NCI-H1092 (cell line): ENCODE measurements around the gene MARK3.
"Not testable (repeated sequence)": the region's sequence is repeated elsewhere in the genome, so short reads cannot be mapped to it uniquely, and the experiment has no call there.

Experiments used
- DNase-seq: peaks from one replicate; lab custom pipeline; 2025; lab: John Stamatoyannopoulos, UW

MARK3 gene

DNA sequence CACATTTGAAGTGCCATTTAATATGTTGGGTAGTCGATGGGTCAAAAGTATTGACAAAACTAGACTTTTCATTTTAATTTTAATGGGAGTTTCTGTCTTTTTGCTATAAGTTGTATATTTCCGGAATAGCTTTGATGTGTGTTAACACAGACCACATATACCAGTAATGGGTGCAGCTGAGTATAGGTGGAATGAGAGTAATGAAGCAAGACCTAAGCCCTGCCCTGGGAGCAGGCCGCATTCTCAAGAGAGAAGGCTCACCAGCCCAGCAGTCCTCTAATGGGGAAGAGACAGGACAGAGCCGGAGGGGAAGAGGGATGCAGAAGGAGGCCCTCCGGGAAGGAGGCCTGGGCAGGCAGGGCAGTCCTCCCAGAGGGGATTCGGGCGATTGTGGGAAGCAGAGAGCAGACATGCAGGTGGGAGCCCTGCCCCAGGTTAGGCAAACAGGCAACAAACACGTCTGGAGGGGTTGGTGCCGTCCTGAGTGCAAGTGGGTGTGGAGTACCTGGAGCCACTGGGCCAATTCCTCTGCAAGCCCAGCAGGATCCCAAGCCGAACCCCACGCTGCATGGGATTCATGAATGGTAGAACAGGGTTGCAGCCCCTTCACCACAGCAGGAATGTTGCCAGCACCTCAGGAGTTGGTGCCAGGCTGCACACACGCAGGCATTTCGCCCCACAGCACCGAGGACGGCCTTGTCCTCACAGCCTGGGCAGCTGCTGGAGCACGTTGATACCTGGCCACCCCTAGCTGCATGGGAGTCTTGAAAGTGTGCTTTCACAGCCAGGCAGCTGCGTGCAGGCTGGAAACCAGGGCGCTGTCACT, 129.6 kb downstream of the MARK3 start:
- no peak for DNase-seq

GRCh38 chr14:103516426-103517173, 131.4 kb downstream of the MARK3 start:
- no peak for DNase-seq

- no peak for DNase-seq
These were observed 132.0 kb downstream of the MARK3 start for GRCh38 chr14:103517174-103517566.

DNA sequence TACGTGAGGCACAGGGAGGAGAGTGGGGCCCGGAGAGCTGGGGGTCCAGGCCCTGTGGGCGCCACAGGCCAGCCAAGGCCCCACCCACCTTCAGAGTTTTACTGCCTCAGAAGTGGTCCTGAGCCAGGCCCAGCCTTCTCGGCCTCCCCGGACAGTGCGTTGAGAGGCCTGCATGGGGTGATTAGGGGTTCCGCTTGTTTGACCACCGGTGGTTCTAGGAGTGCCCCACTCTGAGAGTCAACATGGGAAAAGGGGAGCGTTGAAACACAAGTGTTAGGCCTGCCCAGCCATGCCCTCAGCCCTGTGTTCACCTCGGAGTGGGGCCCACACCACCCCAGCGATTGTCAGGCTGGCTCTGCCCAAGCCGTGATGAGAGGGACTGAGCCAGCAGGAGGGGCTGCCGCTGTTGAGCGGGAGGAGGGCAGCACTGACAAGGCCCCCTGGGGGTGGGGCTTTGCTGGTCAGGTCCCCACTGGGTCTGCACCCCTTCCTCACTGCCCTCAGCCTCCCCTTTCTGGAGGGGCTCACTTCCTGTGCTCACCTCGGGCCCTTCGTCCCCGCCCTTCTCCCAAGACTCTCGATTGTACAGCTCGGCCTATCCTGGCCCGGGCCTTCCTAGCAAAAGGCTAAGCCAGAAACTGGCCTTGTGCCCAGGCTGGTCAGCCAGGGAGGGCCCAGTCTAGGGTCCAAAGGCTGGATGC, 132.7 kb downstream of the MARK3 start:
- no peak for DNase-seq

GRCh38 chr14:103518422-103519042, 133.3 kb downstream of the MARK3 start:
- peak; percentile 59 for DNase-seq

- no peak for DNase-seq
These were observed 134.0 kb downstream of the MARK3 start for GRCh38 chr14:103519043-103519836.

DNA sequence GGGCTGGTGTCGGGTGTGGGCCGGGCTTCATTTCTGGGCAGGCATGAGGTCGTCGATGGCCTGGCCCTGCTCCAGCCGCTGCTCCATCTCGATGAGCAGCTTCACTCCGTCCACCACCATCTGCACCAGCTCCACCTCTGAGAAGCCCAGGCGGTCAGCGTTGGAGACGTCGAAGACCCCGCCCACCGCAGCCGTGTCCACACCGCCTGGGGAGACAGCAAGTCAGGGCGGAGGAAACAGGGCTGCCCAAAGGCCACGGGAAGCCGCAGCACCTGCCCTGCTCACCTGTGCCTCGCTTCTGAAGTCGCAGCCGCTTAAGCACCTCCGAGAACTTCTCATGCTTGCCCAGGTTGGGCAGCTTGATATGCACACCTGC, 134.6 kb downstream of the MARK3 start:
- DNase-seq, result no peak

DNA sequence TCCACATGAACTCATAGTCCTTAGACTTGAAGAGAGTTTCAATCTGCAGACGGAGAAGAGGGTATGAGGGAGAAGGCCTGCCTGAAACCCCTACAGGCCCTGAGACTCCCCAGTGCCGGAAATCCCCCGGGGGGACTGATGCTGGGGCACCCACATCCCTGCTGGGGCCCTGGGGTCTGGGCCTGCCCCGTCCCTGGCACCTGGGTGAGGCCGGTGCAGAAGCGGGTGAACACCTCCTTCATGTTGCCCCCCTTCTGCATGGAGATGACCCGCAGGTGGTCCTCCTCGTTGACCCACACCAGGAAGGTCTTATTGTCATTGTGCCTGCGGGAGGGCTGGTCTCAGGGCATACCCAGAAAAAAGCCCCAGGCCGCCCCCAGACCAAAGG, 135.0 kb downstream of the MARK3 start:
- DNase-seq, result no peak

DNA sequence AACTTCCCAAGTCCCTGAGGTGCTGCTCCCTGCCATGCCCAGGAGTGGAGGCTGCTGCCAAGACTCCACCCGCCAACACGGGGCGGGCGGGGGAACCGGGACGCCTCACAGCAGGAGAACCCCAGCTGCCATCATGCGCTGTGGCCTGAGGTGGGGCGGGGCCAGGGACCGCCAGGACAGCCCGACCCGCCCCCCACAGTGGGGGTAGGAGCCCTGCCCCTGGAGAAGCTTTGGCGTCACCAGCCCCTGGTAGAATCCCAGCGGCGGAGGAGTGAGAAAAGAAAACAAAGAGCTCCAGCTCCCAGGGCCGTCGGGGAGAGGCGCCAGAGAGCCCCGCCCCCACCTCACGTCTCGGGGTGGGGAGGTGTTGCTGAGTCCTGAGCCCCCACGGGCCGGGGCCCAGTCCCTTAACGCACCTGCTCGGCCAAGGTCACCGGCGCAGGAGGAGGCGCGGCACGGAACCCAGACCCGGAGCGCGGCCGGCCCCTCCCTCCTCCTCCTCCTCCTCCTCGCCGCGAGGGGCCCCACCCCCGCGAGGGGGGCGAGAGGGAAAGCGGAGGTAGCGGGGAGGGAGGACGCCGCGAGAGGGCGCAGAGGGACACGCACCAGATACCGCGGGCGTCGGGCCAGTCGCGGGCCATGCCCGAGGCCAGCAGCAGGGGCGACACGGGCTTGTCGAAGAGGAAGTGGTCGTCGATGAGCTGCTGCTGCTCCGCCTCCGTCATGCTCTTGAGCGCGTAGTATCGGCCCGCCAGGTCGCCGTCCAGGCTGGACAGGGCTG, 135.6 kb downstream of the MARK3 start:
- peak; percentile 73 for DNase-seq

DNA sequence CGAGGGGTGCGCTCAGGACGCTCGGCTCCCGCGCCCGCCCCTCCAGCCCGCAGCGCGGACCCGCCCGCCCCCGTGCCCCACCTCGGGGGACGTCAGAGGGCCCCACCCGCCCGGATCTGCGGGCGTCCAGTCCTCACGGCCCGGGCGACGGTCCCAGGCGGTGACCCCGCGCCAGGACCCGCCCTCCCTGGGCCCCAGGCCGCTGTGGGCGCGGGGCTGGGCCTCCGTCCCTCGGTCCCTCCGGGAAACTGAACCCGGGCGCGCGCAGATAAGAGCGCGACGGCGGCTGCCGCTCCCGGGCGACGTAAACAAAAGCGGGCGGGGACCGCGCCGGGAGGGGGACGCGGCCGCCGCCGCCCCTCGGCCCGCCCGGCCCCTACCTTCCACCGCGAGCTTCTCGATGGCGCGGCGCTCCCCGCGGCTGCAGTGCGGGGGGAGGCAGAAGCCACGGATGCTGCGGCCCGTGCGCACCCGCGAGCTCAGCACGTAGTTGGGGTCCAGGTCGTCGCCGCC, 136.3 kb downstream of the MARK3 start:
- DNase-seq, result no peak

GRCh38 chr14:103521951-103522563, 136.8 kb downstream of the MARK3 start:
- peak; percentile 40 for DNase-seq

DNA sequence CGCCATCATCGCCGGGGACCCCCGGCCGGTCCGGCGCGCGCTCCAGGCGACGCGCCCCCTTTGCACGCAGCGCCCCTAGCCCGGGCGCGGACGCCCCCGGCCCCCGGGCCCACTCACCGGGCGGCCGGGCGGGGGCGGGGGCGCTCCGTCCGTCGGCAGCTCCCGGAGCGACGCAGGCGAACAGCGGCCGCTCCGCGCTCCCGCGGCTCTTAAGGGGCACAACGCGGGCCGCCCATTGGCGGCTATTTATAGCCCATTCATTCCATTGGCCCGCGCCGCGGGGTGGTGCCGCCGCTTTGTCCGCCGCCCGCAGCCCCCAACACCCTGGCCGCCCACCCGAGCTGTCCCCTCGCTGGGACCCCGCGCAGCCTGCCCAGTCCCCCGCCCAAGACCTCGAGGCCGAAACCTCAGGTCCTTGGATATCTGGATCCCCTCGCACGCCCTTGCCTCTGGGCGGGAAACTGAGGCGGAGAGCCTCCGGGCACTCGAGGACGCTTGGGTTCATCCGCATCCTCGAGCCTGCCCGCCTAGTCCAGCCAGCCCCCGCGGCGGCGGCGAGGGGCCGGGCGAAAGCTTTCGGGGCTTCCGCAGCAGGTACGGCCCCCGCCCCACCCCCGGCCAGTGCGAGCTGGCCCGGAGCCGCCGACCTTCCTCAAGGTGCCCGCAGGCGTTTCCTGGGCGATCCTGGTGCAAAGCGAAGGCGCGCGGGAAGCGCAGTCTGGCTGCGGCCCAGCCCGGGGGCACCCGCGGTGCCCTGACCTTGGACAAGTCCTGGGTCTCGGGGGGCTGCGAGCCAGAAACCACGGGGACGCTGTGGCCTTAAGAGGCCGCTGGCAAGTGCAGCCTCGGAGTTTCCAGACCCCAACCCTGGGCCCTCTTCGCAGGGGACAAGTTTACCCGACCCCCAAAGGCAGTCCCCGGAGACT, 137.7 kb downstream of the MARK3 start, which contains the start of gene CKB:
CKB (minus strand) TSS at position 182 of the 926 bp plus-strand sequence. CDS start 337 bp downstream, outside the sequence.
- DNase-seq, result peak; percentile 73

- no peak for DNase-seq
These were observed 138.3 kb downstream of the MARK3 start for GRCh38 chr14:103523575-103523954.

- no peak for DNase-seq
These were observed 139.1 kb downstream of the MARK3 start for GRCh38 chr14:103524002-103524935.

- DNase-seq, result not testable (repeated sequence)
These were observed 140.4 kb downstream of the MARK3 start for GRCh38 chr14:103525430-103526246.

GRCh38 chr14:103526247-103526913, 141.2 kb downstream of the MARK3 start:
- no peak for DNase-seq
